ENCODE data around the gene TMEM163.
"Not testable (repeated sequence)": the region's sequence is repeated elsewhere in the genome, so short reads cannot be mapped to it uniquely, and the experiment has no call there.

DNA sequence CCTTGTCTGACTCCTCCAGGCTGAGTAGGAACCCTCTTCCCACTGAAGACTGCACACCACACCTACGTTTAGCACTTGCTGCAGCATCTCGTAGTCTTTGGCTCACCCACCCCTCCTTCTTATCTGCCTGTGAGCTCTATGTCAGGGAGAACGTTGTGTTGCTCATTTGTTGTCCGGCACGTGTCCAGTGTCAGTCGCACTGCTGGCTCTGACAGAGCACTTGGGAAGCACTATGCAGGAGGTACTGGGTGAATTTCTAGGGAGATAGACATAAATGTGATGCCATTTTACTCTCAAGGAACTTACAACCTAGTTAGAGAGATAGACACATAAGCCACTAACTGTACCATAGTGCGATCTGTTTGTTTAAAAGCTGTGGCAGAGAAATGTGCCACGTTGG is 241.8 kb downstream of the TMEM163 start:
- not testable (repeated sequence) for TF ChIP-seq CTCF (IDR thresholded peaks at IDR 0.05); POLR2A (IDR thresholded peaks at IDR 0.05; ENCODE audit: low read depth); POLR2AphosphoS5 (IDR thresholded peaks at IDR 0.05)

Measured in esophagus muscularis mucosa (tissue), 3 donors.